GM18861 (cell line): ENCODE results near the gene ADGRG2.

ENCODE experiments used
- ATAC-seq: cut with Tn5 transposase; IDR thresholded peaks from one replicate; pipeline ENCODE4 v1.9.1; 2021; ENCODE audit not compliant: unreplicated experiment

ADGRG2 gene, protein sequence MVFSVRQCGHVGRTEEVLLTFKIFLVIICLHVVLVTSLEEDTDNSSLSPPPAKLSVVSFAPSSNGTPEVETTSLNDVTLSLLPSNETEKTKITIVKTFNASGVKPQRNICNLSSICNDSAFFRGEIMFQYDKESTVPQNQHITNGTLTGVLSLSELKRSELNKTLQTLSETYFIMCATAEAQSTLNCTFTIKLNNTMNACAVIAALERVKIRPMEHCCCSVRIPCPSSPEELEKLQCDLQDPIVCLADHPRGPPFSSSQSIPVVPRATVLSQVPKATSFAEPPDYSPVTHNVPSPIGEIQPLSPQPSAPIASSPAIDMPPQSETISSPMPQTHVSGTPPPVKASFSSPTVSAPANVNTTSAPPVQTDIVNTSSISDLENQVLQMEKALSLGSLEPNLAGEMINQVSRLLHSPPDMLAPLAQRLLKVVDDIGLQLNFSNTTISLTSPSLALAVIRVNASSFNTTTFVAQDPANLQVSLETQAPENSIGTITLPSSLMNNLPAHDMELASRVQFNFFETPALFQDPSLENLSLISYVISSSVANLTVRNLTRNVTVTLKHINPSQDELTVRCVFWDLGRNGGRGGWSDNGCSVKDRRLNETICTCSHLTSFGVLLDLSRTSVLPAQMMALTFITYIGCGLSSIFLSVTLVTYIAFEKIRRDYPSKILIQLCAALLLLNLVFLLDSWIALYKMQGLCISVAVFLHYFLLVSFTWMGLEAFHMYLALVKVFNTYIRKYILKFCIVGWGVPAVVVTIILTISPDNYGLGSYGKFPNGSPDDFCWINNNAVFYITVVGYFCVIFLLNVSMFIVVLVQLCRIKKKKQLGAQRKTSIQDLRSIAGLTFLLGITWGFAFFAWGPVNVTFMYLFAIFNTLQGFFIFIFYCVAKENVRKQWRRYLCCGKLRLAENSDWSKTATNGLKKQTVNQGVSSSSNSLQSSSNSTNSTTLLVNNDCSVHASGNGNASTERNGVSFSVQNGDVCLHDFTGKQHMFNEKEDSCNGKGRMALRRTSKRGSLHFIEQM

DNA sequence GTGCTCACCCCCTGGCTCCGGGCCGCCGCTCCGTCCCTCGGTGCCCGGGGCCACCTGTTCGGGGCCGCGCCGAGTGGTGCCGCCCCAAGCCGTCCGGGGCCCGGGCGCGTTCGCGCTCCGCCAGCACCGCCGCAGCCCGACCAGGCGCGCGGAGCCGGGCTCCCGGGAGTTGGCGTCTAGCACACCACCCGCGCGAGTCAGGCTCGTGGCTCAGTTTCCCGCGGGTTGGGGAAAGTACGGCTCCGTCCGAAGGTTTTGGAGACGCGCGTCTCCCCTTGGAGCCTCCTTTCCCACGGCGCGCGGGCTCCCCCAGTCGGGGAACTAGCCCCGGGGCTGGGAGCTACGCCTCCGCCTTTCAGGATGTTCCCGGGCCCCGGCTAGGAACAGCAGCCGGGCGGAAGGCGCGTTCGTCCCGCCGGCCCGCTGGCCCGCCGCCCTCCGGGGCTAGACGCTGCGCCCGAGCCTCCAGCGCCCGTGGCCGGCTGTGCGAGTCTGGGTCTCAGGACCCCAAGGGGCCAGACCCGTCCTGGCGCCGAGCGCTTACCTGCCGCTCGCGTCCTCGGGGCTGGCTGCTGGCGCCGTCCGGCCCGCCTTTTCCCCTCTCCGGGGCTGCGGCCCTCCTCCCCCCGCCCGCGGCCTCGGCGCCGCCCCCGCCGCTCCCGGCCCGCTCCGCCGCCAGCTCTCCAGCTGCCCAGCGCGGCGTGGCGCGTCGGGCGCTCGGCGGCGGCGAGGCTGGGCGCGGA lies at the start of gene ADGRG2:
ADGRG2 (minus strand) TSS at position 571 of the 743 bp plus-strand sequence. CDS start 53,634 bp downstream, outside the sequence.
- no peak for ATAC-seq

- ATAC-seq: no peak
These were observed 46.3 kb upstream of the ADGRG2 start for GRCh38 chrX:19168609-19169008.

DNA sequence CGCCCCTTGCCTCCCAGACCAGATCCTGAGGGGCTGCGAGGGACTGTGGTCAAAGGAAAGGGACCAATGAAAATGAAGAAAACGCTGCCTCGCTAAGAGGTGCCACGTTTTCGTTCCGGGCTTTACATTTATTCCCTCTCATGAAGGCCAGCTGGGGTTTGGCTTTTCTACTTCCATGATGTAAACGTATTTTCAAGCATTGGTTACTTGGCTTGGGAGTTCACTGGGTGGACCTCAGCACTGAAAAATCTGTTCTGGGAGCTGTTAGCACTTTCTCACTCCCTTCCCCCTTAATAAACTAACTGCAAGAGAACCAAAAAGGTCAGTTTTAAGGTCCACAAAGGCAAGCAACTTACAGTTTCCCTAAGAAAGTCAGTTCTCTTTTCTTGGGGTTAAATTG lies 40.6 kb upstream of the ADGRG2 start:
- ATAC-seq: no peak

GRCh38 chrX:19156186-19156585 lies 33.9 kb upstream of the ADGRG2 start:
- no peak for ATAC-seq

GRCh38 chrX:19152762-19153161 lies 30.5 kb upstream of the ADGRG2 start:
- no peak for ATAC-seq

GRCh38 chrX:19137067-19137466 lies 14.8 kb upstream of the ADGRG2 start:
- no peak for ATAC-seq

DNA sequence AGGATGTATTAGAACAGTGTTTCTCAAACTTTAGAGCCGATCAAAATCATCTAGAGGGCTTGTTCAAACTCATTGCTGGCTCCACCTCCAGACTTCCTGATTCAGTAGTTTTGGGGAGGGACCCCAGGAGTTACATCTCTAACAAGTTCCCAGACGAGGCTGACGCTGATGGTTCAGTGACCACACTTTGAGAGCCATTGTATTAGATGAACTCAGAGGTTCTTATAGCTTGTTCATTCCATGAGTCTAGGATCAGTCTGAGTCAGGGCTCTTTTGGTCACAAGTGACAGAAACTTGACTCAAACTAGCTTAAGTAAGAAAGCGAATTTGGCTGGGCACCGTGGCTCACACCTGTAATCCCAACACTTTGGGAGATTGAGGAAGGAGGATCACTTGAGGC lies 11.5 kb upstream of the ADGRG2 start:
- ATAC-seq: no peak

DNA sequence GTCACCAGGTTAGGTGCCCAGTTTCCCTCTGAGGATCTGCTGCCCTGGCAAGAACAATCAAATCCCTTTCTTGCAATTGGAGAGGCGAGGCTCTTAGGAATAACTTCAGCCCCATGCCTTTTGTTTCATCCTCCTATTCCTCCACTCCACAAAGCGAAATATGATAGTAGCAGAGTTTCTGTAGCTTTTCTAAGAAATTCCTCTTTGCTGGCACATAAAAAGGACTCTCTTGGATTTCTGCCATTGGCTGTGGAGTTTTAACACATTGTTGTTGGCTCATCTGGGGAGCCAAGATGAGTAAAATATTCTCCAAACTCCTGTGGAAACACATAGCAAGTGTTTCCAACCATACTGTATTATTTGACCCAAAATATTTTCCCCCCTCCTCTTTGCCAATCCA lies 11.0 kb upstream of the ADGRG2 start:
- ATAC-seq: no peak

DNA sequence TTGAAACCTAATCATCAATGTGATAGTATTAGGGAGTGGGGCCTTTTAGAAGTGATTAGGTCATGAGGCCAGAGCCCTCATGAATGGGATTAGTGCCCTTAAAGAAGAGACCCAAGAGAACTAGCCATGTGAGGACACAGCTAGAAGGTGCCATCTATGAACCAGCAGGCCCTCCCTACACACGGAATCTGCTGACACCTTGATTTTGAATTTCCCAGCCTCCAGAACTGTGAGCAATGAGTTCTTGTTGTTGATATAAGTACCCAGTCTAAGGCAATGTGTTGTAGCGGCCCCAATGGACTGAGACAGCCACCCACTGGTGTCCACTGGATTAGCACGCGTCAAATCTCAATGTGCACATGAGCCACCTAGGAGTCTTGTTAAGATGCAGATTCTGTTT lies 8.4 kb upstream of the ADGRG2 start:
- no peak for ATAC-seq

DNA sequence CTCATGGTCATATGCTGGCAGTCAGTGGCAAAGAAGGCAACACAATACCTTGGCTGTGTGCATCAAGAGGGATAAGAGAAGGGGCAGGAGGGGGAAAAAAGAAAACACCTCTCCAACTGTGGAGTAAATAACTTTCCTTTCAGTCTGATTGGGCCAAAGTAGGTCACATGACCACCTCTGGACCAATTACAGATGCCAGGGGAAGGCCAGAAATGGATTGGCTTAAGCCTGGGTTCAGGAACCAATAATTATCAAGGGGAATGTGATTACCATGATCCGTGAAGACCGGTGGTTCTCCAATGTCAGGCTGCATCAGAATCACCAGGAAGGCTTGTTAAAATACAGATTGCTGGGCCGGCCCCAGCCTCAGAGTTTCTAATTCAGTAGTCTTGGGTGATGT lies 7.4 kb upstream of the ADGRG2 start:
- no peak for ATAC-seq

DNA sequence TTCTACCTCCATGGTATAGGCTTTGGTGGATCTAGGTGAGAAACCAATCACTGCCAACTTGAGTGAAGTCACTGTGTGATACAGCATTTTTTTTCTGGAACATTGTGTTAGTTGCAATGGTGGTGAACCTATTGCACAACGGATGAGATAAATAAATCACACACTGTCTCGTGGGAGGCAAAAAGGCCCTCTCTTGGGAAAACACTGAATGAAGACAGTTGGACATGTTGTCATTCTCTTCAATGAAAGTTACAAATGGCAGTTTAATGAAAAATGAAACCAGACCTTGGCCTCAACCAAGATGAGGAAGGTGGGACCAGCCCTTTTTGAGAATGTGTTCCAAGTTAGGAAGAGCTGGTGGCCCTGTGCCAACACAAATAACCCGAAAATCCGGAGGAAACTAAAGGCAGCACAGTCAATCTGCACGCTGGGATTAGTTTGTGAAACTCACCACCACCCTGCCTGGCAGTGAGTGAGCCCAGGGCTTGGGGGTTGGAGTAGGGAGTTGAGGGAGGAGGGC lies 5.4 kb upstream of the ADGRG2 start:
- no peak for ATAC-seq

DNA sequence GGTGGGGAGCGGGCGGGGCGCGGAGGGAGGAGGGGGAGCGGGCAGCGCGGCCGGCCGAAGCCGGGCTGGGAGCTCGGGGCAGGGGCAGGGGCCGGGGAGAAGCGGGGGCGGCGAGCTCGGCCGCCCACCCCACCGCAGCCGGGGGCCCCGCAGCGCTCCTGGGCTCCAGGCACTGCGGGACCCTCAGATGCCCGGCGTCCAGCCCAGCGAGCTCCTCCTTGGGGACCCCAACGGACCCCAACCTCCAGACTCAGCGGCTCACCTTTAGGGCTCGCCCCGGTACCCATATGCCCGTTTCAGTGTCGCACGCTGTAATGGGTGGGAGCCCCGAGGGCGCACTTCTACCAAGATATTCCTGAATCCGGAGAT lies 357 bp upstream of the ADGRG2 start:
- no peak for ATAC-seq

DNA sequence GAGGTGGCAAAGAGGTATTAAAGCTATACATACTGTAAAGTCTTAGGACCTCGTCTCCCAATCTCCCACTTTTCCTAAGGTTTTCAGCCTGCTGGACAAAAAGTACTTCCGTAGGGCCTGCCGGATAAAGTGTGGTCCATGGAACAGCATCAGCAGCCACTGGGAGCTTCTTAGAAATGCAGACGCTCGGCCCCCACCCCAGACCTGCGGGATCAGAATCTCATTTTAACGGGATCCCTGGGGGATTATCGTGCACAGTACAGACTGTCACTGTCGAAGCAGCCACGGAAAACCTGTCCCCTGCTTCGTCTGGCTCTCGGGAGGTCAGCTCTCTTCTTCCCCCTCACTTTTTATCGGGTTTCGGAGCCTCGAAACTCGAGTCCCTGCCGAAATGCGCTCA lies 802 bp downstream of the ADGRG2 start:
- no peak for ATAC-seq

GRCh38 chrX:19110642-19111041 lies 11.6 kb downstream of the ADGRG2 start:
- ATAC-seq: no peak

DNA sequence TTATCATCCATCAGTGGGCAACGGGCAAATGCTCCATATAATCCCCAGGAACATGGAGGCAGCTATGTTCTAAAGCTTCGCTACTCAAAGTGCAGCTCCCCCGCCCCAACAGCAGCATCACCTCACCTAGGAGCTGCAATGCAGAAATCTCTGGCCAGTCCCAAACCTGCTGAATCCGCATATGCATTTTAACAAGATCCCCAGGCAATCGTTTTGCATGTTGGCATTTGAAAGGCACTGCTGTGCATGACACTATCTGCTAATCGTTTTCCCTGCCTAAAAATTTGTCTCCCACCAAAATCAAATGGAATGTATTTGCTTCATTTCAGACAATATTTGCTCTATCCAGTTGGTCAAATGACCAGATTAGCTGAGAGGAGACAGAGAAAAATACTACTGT lies 15.2 kb downstream of the ADGRG2 start:
- ATAC-seq: no peak

GRCh38 chrX:19100586-19100985 lies 21.7 kb downstream of the ADGRG2 start:
- ATAC-seq: no peak

DNA sequence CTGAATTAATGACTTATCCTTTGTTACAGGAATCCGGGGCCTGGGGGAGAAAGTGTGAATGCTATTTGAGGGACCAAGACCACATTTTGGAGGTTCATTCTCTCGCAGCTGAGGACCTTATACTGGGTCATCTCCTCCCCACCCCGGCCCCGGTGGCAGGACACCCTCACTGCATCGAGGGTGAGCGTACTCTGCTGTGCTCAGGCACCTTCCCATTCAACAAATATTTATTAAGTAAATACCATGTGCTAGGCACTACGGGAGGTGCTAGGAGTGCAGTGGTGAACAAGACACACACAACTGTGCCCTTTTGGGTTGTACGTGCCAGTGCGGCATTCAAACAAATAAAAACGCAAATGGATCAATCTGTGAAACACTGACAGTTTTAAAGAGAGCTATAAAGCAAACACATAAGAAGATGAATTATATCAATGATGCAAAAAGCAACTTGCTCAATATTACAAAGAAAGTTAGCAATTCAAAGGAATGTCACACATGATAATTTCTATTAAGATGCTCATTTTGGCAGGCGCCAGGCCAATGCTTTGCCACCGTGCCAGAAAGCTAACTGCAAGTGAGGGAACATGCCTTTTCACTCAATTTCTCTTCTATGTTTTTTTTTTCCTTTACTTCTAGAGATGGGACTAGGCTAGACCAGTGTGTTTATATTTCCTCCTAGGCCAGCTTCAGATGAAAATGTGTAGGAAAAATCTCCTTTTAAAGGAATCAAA lies 24.6 kb downstream of the ADGRG2 start:
- no peak for ATAC-seq

- no peak for ATAC-seq
These were observed 25.7 kb downstream of the ADGRG2 start for GRCh38 chrX:19096586-19096985.

DNA sequence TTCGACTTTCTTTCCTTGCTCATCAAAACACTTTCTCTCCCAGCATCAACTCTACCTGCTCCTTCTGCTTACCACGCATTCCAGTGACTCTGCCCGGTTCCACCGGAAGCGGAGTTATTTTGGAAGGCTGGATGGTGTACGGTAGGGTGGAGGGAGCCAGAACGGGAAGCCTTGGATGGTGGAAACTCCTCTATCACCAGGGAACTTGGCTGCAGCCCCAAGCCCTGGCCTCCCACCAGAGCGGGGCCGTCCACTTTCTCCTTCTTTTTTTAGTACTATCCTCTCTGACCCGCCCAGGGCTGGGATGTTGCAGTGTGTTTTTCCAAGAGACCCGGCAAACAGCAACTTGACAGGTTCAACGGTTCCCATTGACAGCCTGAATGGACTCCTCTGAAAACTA lies 27.6 kb downstream of the ADGRG2 start:
- no peak for ATAC-seq

DNA sequence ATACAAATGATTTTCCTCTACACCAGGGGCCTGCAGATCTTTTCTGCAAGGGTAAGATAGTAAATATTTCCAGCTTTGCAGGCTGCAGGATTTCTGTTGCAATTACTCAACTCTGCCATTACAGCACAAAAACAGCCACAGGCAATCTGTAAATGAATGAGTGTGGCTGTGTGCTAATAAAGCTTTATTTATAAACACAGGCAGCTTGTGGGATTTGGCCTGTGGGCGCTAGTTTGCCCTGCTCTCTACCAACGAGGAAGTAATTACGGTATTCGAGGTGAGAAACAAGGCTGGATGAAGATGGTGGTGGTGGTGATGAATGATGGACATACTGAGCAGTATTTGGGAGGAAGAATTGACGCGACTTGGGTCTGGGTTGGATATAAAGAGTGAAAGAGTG lies 30.7 kb downstream of the ADGRG2 start:
- no peak for ATAC-seq
